Activated naive CD4-positive, alpha-beta T cell treated with anti-CD3 and anti-CD28 coated beads, Interleukin-2, amount 50 U/mL, for 16 hours (primary cell): ENCODE measurements around the gene CHKA.
A peak's percentile ranks its signal among the peaks of the same experiment; 100 is the strongest.
"Not testable (repeated sequence)": the region's sequence is repeated elsewhere in the genome, so short reads cannot be mapped to it uniquely, and the experiment has no call there.

ENCODE experiments used
- DNase-seq: peaks from one replicate; pipeline ENCODE4 v3.0.0-alpha.2; 2020

CHKA gene

DNA sequence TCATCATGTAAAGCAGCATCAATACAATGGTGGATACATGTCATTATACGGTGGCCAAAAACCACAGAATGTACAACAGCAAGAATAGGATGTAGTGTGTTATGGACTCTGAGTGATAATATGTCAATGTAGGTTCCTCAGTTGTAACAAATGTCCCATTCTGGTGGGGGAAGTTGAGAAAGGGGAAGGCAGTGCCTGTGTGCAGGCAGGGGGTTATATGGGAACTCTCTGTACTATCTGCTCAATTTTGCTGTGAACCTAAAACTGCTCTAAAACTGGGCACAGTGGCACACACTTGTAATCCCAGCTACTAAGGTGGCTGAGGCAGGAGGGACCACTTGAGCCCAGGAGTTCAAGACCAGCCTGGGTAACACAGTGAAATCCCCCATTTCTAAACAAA lies 5.9 kb downstream of the CHKA start:
- DNase-seq = no peak

- DNase-seq = no peak
These were observed 7.2 kb downstream of the CHKA start for GRCh38 chr11:68113986-68114385.

GRCh38 chr11:68107689-68108088 lies 13.5 kb downstream of the CHKA start:
- no peak for DNase-seq

DNA sequence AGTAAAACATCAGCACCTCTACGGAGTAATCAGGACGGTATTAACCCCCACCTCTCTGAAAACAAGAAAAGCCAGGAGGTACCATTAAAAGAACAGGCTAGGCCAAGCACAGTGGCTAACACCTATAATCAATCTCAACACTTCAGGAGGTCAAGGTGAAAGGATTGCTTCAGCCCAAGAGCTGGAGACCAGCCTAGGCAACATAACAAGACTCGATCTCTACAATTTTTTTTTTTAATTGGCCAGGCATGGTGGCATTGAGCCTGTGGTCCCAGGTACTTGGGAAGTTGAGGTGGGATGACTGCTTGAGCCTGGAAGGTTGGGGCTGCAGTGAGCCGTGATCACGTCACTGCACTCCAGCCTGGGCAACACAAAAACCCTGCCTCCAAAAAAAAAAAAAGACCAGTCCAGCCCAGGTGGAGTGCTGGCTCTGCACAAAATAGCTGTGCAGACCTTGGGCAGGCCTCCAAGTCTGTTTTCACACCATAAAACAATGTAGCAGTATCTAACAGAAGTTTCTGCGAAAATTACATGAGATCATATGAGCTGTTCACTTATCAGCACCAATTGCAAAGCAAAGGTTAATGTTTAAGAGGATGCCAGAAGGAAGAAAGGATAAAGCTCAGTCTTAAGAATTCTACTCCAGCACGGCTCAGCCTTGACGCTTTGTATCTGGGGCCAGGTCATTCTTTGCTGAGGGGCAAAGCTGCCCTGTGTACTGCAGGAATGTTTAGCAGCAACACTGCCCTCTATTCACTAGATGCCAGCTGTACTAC lies 14.8 kb downstream of the CHKA start:
- DNase-seq = no peak

- peak; percentile 31 for DNase-seq
These were observed 21.4 kb downstream of the CHKA start for GRCh38 chr11:68099474-68100405.

GRCh38 chr11:68099057-68099456 lies 22.1 kb downstream of the CHKA start:
- DNase-seq = no peak

- no peak for DNase-seq
These were observed 24.2 kb downstream of the CHKA start for GRCh38 chr11:68096962-68097361.

- DNase-seq = no peak
These were observed 27.6 kb downstream of the CHKA start for GRCh38 chr11:68093565-68093964.

GRCh38 chr11:68092946-68093345 lies 28.2 kb downstream of the CHKA start:
- not testable (repeated sequence) for DNase-seq

DNA sequence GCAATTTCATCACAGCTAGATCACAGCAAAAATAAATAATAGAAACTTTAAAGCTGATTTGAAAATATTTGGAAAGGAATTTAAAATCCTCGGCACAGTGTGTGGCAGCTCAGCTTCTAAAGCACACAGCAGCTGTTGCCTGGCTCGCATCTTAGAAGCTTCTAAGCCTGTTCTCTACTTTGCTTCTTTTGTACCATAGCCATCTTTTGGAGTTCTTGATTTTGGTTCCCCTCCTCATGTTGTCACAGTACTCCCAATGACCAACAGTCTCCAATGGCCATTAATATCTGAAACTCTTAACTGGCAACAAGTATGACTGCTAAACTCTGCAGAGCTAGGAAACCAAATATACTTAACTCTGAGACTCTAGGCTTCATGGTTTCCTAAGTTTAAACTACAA lies 28.8 kb downstream of the CHKA start:
- DNase-seq = no peak

DNA sequence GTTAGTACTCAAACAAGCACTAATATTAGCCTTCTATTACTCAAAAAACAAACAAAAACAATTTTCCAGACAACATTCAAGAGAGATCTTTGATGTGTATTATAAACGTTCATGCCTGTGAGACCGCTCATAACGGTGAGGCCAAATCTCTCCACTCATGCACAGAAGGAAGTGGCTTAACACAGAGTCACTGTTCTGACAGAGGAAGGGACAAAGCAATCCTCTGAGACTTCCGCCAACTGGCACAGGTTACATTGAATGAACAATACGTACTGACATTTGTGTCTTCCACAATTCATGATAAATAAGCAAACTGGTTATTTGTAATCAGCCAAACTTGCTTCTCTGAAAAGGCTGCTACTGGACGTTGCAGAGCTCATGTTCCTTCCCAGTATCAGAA lies 30.5 kb downstream of the CHKA start:
- no peak for DNase-seq

DNA sequence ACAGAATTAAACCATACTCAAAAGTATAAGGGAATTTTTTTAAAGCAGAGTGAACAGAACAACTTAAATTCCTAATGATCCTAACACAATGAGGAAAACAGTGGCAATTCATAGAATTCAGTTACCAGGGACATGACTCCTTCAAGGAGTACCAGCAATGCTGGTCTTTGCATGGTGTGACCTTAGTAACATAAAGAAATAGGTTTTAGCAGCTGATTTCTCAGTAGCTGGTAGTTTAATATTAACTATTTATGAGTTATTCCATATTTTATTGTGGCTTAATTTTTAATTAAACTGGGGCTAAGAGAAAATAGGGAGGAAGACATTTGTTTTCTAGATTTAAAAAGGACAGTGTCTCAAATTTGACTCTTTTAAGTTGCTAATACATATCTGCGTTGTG lies 30.9 kb downstream of the CHKA start:
- no peak for DNase-seq

- no peak for DNase-seq
These were observed 31.5 kb downstream of the CHKA start for GRCh38 chr11:68089679-68090078.

GRCh38 chr11:68083517-68083916 lies 37.7 kb downstream of the CHKA start:
- DNase-seq = no peak

- DNase-seq = no peak
These were observed 38.7 kb downstream of the CHKA start for GRCh38 chr11:68082481-68082880.

DNA sequence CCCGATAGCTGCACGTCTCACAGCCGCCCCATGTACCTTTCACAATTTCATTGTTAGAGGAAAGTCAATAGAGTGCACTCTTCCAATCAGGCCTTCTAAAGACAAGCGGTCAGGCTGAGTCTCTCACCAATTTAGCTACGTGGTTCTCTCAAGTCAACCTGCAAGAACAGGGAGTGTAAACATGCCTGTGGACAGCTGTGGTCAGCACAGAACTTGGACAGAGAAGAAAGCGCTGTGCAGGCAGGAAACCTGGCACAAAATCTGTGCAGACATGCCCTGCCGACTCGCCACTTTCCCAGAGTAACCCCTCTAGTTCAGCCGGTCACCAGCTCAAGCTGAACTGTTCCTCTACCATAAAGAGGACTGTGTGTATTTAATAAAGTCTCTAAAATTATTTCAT lies 39.5 kb downstream of the CHKA start:
- DNase-seq = no peak

DNA sequence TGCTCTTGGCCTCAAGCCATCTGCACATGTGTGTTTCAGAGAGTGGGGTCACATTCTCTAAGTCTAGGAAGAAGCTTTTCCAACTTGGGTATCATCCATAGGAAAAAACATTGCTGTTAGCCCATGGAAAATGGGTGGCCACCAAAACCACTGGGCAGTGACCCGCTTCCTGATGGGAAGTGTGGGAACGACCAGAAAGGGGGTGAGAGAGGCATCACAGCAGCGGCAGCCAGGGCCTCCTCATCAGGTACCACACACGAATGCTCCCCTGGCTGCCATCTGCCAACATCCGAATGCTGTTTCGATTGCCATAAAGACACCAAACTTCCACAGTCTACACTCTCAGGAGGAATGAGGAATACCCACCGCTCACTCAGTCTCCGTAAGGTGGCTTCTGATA lies 40.3 kb downstream of the CHKA start:
- DNase-seq = no peak

GRCh38 chr11:68077617-68078582 lies 43.3 kb downstream of the CHKA start:
- DNase-seq = no peak

GRCh38 chr11:68076371-68077042 lies 44.7 kb downstream of the CHKA start:
- DNase-seq = no peak

GRCh38 chr11:68074584-68075352 lies 46.4 kb downstream of the CHKA start:
- DNase-seq = no peak

DNA sequence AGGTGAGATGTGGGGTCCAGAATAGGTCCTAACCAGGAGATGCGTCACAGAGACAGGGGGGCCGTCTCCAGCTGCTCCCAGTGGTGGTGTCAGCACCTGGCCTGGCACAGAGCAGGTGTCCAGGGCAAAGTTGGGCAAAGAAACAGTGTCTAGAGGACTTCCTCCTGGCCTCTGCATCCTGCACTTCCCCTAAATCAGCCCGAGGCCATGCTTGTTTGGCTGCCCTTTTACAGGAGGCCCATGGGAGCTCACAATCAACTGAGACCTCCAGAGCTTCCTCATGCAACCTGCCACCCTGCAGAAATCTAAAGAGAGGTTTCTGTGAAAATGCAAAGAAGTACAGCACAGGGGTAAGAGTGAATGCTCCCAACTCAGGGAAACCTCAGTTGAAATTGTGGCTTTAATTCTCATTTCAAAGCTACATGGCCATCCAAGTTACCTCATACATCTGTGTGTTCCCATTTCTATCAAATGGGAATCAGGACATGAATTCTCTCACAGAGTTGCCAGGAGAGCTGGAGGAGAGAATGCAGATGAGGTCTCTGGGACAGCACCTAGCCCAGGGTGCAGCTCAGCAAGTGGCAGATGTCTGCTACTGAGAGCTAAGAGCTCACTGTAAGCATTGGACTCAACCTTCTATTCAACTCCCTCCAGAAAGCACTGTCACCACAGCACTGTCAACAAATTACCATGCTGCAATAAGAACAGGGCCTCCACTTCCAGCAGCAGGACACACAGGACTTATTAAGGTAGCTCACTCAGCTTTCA lies 49.7 kb downstream of the CHKA start:
- DNase-seq = no peak
